HG02759 (cell line): ENCODE results near the gene PAX5.

Source experiments
- ATAC-seq: cut with Tn5 transposase; IDR thresholded peaks from one replicate; pipeline ENCODE4 v1.9.1; 2021; ENCODE audit warnings: mild to moderate bottlenecking, moderate library complexity; ENCODE audit not compliant: unreplicated experiment

PAX5 gene

DNA sequence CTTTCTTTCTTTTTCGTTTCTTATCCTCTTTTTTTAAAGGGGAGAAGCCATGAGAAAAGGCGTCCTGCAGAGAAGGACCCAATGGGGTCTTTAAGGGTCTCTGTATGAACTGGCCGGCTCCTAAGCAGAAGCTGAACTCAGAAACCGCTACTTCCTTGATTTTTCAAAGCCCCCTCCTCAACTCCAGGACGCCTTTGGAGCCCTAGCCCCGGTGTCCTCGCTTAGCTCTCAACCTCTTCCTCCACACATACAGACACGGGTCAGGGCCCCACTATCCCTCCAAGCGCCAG lies 8.3 kb downstream of the PAX5 start:
- no peak for ATAC-seq

GRCh38 chr9:37025071-37025822 lies 8.8 kb downstream of the PAX5 start:
- no peak for ATAC-seq

GRCh38 chr9:37017546-37017945 lies 16.5 kb downstream of the PAX5 start:
- no peak for ATAC-seq

DNA sequence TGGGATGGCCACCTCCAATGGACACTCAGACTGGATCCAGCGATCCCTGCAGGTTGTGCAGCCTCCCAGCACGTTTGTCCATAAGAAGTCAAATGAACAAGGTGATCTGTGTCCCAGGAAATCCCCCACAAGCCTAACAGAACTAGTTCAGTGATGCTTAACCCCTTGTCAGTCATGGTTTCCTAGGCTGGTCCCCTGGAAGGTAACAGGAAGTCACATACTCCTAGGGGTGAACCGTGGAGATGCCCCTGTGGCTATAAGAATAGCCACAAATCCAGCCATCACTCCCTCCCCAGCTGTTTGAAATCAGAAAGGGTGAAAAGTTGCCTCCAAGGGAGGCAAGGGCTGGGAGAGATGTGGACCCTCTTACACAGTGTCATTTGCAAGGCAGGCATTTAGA lies 22.5 kb downstream of the PAX5 start:
- no peak for ATAC-seq

GRCh38 chr9:37010976-37011375 lies 23.1 kb downstream of the PAX5 start:
- no peak for ATAC-seq

DNA sequence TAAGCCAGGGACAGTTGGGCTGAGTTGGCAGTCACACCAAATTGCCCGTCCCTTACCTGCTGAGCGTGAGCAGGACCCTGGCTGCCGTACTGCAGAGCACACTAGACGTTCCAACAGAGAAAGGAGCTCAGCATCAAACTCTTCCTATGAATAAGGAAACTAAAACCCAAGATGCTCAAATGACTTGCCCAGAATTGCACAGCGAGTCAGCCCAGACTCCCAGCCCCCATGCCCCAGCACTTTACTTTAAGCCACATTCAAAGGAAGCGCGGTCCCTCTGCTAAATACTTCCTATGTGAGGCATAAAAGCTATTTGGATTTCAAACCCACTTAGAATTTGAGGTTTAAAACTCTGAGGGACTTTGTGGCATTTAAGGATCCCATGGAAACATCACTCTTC lies 23.9 kb downstream of the PAX5 start:
- ATAC-seq, result peak; percentile 56

DNA sequence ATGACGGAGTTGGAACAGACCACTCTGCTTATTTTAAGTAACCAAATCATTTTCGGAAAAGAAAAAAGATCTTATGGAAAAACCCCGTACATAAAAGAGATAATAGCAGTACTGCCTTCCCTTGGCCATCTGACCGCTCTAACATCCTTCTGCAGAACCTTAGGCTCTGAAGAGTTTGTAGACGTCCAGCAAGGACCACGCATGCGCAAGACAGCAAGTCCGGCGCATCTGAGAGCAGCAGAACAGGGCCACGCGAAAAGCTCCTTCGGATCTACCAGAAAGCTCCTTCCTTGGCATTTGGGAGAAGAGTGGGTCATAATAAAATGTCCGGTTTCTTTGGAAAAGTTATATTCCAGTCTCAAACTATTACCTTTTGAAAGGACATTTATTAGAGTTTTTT lies 26.8 kb downstream of the PAX5 start:
- no peak for ATAC-seq

GRCh38 chr9:37005517-37006140 lies 28.4 kb downstream of the PAX5 start:
- peak; percentile 30 for ATAC-seq

DNA sequence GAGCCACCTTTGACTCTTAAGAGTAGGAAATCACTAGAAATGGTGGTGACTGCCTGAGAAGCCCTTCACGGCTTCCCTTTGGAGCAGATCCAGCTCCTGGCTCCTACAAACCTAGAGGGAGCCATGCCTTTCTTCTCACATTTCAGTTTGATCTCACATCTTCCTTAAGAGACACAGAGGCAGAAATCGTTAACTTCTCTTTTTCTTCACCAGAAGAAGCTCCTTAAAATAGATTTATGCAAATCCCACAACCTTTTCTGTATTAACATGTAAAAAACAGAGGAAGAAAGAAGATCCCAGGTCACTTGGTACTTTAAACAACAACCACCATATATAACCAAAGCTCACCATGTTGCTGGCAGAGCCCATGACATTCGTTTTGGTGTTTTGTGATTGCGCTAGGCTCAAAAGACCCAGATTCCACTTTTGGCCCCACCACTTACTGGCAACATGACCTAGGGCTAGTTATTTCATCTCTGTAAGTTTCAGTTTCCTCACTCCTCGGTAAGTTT lies 29.6 kb downstream of the PAX5 start:
- peak; percentile 33 for ATAC-seq

- ATAC-seq, result no peak
Observed at GRCh38 chr9:37002413-37003217, 31.5 kb downstream of the PAX5 start.

DNA sequence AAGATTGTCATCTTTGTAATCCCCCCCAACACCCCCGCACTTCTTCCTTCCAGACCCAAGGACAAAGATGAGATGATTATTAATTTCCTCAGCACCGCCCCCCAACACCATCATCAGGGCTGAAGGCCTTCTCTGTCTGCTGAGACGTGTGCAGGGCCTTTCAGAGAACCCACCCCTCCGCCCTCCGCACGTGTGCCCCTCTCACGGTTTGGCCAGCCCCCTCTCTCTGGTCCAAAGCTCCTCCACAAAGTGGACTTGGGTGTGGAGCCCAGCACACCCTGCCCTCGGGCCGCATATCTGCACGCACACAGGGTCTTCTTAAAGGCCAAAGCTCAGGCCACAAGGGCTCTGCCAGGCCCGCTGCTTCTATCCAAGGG lies 32.0 kb downstream of the PAX5 start:
- no peak for ATAC-seq

- ATAC-seq, result no peak
Observed at GRCh38 chr9:37001459-37001858, 32.6 kb downstream of the PAX5 start.

- no peak for ATAC-seq
Observed at GRCh38 chr9:36999728-37000333, 34.2 kb downstream of the PAX5 start.

GRCh38 chr9:36997414-36997813 lies 36.7 kb downstream of the PAX5 start:
- ATAC-seq, result no peak

DNA sequence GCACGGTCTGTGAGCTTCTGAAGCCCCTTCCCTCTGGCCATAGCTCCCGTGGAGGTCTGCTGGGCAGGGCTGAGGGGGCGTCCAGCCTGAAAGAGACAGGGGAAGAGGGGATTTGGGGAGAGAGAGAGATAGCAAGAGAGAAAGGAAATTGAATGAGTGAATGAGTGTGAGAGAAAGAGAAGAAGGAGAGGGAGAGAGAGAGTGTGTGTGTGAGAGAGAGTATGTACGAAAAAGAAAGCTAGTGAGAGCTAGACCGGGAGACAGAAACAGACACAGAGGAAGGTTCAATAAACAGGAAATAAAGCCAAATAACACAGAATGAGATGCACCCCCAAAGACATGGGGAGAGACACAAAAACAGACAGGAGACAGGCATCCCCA lies 37.4 kb downstream of the PAX5 start:
- no peak for ATAC-seq

DNA sequence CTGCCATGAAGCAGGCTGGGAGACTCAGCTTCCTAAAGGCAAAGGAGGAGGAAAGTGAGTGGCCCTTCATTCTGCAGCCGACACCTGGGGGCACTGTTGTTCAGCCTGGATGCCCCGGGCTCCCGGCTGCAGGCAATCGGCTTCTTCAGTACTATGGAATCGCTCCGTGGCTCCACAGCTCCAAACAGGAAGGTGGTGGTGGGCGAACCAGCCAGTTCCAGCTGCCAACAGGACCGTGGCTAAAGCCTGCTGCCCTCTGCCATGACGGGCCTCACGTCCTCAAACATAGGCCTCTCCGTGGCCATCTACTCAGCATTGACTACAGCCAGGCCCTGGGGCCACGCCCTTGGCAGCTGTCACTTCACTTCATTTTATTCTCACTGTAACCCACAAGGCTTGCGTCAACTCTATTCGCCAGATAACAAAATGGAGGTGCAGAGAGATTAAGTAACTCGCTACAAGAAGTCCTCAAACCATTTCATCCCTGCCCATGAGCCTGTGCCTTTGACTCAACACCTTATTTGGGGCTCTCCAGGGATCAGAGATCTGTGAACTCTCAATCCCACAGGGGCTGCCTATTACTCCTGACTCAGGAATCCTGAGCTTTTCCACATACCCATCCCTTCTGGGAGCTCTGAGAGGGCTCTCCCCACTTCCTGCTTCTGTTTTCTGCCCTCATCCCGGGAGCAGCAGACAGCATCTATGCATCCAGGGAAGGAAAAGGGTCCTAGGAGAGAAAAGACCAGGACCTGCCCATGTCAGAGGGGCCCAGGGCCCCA lies 38.0 kb downstream of the PAX5 start:
- ATAC-seq, result peak; percentile 31

GRCh38 chr9:36993933-36994764 lies 39.9 kb downstream of the PAX5 start:
- ATAC-seq, result peak; percentile 70

GRCh38 chr9:36992501-36993316 lies 41.4 kb downstream of the PAX5 start:
- ATAC-seq, result no peak

DNA sequence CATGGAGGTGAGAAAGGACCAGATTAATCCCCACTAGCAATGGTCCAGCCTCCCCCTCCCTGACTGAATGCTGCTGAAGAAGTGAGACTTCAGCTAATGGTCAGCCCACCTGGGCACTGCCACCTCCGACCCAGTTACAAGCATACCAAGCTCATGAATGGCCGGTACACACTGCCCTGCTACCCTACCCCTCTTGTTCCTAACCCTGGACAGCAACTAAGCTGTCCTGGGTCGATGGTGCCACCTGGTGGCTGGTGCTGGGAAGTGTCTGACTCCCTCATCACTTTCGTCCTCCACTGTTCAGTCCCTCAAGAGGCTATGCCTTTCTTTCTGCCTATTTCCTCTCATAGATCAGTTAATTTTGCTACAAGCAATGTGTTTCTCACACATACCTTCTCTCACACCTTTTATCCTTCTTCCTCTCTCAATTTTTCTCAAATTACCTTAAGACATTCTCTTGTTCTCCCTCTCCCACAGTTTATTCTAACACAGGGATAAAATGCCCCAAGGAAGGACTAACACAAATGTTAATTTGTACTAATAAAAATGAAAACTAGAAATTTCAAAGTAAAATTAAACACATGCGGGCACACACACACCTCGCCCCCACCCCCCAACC lies 42.4 kb downstream of the PAX5 start:
- ATAC-seq, result no peak
